Astrocyte of the cerebellum (primary cell): ENCODE data around the gene PITPNM2.

Source experiments
- DNase-seq: peaks from one replicate; pipeline ENCODE4 v3.0.0-alpha.2; 2011; ENCODE audit warnings: low read depth
- H3K4me3 ChIP-seq: 2 replicates; pipeline ENCODE4 v1.5.1; 2011; ENCODE audit warnings: mild to moderate bottlenecking, low read depth, low read length, moderate library complexity
- CTCF ChIP-seq: IDR thresholded peaks from 2 replicates; pipeline ENCODE4 v1.5.1; 2012; ENCODE audit warnings: low read length, low read depth, moderate library complexity, mild to moderate bottlenecking; ENCODE audit errors: missing control alignments
- in situ Hi-C: cut with HindIII; loops from 2 replicates; pipeline ENCODE4 v1.10.0; 2017; ENCODE audit warnings: low sequenced_read_pairs

PITPNM2 gene

DNA sequence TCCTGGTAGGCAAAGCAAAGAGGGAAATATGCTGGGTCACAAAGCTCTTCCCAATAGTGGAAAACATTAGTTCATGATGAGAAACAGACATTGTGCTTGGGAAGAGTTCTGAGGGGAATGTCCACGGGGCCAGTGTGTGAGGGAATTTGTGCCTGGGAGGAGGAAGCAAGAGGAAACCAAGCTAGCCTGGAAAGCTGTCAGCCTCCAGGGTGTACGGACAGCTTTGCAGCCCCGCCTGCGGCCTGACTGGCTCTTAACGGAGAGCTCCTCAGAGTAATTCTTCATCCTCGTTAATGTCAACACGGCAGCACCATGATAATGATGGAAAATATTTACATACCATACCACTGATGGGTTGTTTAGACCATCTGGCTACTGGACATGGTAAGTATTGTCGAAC is 32.4 kb downstream of the PITPNM2 start:
- TF ChIP-seq CTCF, result no peak
- in situ Hi-C loops, result no loop called here
- no peak overlapping the region for H3K4me3 ChIP-seq
- DNase-seq, result no peak

GRCh38 chr12:123115409-123116121 is 35.3 kb downstream of the PITPNM2 start:
- in situ Hi-C loops, result no loop called here
- no peak overlapping the region for H3K4me3 ChIP-seq
- DNase-seq, result peak; percentile 81
- TF ChIP-seq CTCF, result no peak

- TF ChIP-seq CTCF, result no peak
- no peak overlapping the region for H3K4me3 ChIP-seq
- in situ Hi-C loops, result no loop called here
- DNase-seq, result no peak
Measured at GRCh38 chr12:123114304-123115083, 36.4 kb downstream of the PITPNM2 start.

GRCh38 chr12:123113026-123113425 is 37.9 kb downstream of the PITPNM2 start:
- TF ChIP-seq CTCF, result no peak
- in situ Hi-C loops, result no loop called here
- DNase-seq, result no peak
- no peak overlapping the region for H3K4me3 ChIP-seq

- in situ Hi-C loops, result no loop called here
- DNase-seq, result peak; percentile 69
- no peak overlapping the region for H3K4me3 ChIP-seq
- TF ChIP-seq CTCF, result no peak
Measured at GRCh38 chr12:123111498-123112165, 39.3 kb downstream of the PITPNM2 start.

DNA sequence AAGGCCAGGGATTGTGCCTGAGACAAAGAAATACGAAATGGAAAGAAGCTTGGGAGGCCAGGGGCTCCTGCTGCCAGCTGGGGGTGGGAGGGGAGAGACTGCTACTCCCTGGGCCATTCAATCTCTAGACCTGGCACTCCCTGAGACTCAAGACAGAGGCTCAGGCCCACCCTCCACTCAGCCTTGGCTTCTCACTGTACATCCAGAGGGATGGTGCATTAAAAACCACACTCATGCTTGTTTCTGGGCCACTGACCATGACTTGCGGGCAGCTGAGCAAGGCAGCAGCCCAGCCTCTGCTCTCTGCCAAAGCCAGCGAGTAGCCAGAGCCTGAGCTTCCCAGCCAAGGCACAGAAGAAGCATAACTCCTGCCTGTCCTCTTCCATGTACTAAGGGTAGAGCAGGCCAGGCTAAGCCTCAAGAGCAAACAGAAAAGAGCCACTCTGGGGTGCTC is 41.5 kb downstream of the PITPNM2 start:
- no peak for TF ChIP-seq CTCF
- in situ Hi-C loops, result no loop called here
- no peak for DNase-seq

More for the DNA sequence above, 41.5 kb downstream of the PITPNM2 start:
- H3K4me3 ChIP-seq, result no peak overlapping the region
